ENCODE measurements around the gene NT5C2.

DNA sequence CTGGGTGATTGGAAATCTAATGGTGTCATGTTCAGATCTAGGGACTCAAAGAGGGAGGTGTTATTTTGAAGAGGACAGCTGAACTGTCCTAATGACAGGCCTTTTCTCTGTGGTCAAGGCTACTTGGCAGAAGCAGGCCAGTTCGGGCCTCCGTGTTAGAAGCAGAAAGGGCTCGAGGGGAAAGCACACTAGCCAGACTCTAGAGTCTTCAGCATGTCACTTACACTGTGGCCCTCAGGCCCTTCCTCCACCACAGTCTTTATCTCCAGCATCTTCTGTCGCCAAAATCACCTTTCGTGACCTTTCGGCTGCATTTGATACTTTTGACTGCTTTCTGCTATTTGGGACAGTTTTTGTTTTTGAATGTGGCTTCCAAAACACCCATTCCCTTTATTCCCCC lies 151.7 kb downstream of the NT5C2 start:
- no peak for TF ChIP-seq POLR2AphosphoS5 (IDR thresholded peaks at IDR 0.05; ENCODE audit: borderline replicate concordance, low read depth, low read length)
- TF ChIP-seq EZH2 (IDR thresholded peaks at IDR 0.05): no peak
- TF ChIP-seq FOXP2 (optimal IDR thresholded peaks at IDR 0.05; ENCODE audit: control extremely low read depth, extremely low read length, insufficient read depth): no peak

All from SK-N-MC (cell line).